ENCODE measurements around the gene RFC1. TPM values are rescaled to one million over a fixed set of nuclear protein-coding genes. Genes with fewer than 3 reads are reported as not detected.
A peak's percentile ranks its signal among the peaks of the same experiment; 100 is the strongest.
"Not testable (repeated sequence)": the region's sequence is repeated elsewhere in the genome, so short reads cannot be mapped to it uniquely, and the experiment has no call there.

RFC1 gene, protein sequence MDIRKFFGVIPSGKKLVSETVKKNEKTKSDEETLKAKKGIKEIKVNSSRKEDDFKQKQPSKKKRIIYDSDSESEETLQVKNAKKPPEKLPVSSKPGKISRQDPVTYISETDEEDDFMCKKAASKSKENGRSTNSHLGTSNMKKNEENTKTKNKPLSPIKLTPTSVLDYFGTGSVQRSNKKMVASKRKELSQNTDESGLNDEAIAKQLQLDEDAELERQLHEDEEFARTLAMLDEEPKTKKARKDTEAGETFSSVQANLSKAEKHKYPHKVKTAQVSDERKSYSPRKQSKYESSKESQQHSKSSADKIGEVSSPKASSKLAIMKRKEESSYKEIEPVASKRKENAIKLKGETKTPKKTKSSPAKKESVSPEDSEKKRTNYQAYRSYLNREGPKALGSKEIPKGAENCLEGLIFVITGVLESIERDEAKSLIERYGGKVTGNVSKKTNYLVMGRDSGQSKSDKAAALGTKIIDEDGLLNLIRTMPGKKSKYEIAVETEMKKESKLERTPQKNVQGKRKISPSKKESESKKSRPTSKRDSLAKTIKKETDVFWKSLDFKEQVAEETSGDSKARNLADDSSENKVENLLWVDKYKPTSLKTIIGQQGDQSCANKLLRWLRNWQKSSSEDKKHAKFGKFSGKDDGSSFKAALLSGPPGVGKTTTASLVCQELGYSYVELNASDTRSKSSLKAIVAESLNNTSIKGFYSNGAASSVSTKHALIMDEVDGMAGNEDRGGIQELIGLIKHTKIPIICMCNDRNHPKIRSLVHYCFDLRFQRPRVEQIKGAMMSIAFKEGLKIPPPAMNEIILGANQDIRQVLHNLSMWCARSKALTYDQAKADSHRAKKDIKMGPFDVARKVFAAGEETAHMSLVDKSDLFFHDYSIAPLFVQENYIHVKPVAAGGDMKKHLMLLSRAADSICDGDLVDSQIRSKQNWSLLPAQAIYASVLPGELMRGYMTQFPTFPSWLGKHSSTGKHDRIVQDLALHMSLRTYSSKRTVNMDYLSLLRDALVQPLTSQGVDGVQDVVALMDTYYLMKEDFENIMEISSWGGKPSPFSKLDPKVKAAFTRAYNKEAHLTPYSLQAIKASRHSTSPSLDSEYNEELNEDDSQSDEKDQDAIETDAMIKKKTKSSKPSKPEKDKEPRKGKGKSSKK
- total RNA-seq = 22.3 TPM
- long read RNA-seq, full-length matches to known transcripts = 8 of 28 reads
- long read RNA-seq, partial matches to known transcripts = 19 of 28 reads
- long read RNA-seq, other reads (novel, unspliced or antisense) = 1 of 28 reads

DNA sequence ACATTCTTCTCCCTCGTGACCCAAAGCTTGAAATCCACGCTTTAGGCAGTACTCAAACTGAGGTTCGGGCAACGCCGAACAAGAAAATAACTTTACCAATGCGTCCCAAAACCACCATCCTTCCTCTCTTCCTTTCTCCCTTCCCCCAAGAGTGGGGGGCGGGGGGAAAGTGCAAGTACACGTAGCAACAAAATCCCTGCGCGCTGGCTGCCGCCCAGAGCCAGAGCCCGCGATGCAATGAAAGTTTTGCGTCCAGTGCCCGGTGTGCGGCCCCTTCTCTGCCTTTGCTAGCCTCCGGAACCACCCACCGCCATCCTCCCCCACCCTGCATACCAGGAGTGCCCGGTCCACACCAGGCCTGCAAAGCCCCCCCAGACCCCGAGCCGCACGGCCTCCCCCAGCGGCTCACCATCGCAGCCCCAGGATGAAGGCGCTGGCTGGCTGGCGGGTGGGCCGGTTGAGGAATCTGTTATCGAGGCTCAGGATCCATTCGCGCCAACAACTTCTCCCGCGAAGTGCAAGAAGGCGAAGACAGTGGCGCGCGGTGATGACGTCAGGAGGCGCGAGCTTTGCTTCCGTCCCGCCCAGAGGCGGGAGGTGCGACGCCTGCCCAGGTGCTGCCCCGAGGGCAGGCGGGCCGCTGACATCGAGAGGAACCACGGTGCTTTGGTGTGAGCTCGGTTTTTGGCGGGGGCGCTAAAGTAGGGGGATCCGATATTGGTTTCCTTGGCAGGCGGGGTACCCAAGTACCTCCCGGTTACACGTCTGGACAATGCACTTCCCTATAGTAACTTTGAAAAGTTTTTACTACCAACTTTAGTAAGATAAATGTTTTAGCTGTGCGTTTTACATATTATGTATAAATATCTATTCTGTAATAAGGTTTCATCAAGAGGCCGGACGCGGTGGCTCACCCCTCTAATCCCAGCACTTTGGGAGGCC lies at the start of gene RFC1:
RFC1 (minus strand) TSS at position 533 of the 942 bp plus-strand sequence; CDS start at position 412, 121 bp downstream.
- DNase-seq (ENCODE audit: low spot score) = peak; percentile 94
- intact Hi-C loops (cut with DNase I) = loop anchor here (5.0 kb wide), 1 partner anchor 91 kb away; the partner anchor contains the start of genes LIAS and RPL9

DNA sequence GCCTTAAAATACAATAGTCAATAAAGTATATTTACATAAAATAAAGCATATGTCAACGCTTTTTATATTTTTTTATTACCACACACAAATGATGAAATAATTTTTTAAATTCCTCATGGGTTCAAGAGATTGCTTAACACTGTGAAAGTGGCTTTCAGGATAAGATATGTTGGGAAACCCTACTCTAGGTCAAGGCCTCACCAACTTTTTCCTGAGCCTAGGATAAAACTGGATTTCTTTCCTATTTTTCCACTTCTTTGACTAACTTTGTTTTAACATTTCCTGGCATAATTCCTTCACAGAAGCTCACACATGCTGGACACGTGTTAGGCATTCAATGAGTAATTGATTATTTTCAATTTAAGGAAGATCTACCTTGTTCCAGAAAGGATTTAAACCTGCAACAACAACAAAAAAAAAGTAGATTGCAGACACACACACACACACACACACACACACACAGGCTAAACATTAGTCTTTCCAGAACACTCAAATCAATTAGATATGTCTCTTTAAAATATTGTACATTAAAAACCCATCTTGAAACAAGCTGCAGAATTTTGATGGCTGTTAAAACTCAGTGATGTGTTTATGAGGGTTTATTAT lies 49.6 kb upstream of the RFC1 start:
- intact Hi-C loops (cut with DNase I) = no loop called here
- DNase-seq (ENCODE audit: low spot score) = no peak

DNA sequence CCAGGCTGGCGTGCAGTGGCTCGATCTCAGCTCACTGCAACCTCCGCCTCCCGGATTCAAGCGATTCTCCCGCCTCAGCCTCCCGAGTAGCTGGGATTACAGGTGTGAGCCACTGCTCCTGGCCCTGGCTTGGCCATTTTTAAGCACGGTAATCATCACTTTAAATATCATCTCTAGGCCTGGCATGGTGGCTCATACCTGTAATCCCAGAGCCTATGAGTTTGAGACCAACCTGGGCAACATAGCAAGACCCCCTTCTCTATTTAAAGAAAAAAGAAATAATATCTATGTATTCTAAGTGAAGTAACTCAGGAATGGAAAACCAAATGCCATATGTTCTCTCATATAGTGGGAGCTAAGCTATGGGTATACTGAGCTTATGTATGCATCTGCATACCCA lies 45.4 kb upstream of the RFC1 start:
- DNase-seq (ENCODE audit: low spot score) = not testable (repeated sequence)

DNA sequence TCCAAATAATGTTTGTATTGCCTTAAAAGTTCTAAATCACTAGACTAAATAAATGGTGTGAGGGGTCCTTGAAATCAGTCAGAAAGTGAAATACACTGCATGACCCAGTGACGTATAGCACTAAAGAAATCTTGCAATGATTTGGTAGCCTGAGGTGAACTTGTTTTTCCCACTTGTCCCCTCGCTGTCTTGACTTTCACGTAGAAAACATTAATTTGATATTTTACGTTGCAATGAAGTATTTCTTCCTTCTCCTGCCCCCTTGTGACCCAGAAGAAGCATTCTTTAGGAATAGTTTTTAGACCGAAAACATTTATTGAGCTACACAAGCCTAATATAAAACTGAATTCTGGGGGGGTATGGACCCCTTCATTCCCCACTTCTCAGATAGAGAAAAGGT lies 44.3 kb upstream of the RFC1 start:
- intact Hi-C loops (cut with DNase I) = no loop called here
- no peak for DNase-seq (ENCODE audit: low spot score)

More for the DNA sequence above, 45.4 kb upstream of the RFC1 start:
- intact Hi-C loops (cut with DNase I) = not testable (repeated sequence)

DNA sequence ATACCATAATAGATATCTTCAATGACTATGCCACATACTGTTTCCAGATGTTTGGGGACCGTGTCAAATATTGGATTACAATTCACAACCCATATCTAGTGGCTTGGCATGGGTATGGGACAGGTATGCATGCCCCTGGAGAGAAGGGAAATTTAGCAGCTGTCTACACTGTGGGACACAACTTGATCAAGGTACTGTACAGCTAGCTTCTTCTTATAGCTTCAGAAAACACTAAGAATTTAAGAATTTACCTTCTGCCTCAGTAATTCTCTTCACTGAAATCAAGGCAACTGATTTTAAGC lies 41.4 kb upstream of the RFC1 start:
- DNase-seq (ENCODE audit: low spot score) = no peak
- intact Hi-C loops (cut with DNase I) = no loop called here

DNA sequence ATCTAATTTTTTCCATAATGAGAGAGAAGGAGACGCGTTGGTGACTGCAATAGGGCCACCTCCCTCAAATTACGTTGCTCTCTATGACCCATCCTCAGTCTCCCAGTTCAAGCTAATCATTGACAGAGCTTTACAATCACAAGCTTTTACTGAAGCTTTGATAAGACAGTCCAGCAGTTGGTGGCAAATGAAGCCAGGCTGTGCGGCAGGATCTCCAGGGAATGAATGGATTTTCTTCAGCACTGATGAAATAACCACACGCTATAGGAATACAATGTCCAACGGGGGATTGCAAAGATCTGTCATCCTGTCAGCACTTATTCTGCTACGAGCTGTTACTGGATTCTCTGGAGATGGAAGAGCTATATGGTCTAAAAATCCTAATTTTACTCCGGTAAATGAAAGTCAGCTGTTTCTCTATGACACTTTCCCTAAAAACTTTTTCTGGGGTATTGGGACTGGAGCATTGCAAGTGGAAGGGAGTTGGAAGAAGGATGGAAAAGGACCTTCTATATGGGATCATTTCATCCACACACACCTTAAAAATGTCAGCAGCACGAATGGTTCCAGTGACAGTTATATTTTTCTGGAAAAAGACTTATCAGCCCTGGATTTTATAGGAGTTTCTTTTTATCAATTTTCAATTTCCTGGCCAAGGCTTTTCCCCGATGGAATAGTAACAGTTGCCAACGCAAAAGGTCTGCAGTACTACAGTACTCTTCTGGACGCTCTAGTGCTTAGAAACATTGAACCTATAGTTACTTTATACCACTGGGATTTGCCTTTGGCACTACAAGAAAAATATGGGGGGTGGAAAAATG lies 40.8 kb upstream of the RFC1 start, which contains the start of gene KLB:
KLB (plus strand) TSS at position 168 of the 821 bp plus-strand sequence; CDS start at position 188, 20 bp downstream.
- intact Hi-C loops (cut with DNase I) = no loop called here
- DNase-seq (ENCODE audit: low spot score) = no peak

DNA sequence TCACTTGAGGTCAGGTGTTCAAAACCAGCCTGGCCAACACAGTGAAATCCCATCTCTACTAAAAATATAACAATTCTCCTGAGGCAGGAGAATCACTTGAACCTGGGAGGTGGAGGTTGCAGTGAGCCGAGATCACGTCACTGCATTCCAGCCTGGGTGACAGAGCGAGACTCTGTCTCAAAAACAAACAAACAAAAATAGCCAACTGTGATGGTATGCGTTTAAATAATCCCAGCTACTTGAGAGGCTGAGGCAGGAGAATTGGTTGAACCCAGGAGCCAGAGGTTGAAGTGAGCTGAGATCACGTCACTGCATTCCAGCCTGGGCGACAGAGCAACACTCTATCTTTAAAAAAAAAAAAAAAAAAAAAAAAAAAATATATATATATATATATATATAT lies 35.5 kb upstream of the RFC1 start:
- DNase-seq (ENCODE audit: low spot score); intact Hi-C loops (cut with DNase I): not testable (repeated sequence)

DNA sequence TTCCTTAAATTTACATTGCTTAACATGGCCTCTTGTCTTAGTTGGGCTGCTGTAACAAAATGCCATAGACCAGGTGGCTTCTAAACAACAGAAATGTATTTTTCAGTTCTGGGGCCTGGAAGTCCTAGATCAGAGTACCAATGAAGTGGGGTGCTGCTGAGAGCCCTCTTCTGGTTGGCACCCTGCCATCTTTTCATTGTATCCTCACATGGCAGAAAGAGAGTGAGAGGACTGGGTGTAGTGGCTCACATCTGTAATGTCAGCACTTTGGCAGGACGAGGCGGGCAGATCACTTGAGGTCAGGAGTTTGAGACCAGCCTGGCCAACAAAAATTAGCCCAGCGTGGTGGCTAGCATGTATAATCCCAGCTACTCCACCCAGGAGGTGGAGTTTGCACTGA lies 28.5 kb upstream of the RFC1 start:
- intact Hi-C loops (cut with DNase I) = no loop called here
- DNase-seq (ENCODE audit: low spot score) = no peak

DNA sequence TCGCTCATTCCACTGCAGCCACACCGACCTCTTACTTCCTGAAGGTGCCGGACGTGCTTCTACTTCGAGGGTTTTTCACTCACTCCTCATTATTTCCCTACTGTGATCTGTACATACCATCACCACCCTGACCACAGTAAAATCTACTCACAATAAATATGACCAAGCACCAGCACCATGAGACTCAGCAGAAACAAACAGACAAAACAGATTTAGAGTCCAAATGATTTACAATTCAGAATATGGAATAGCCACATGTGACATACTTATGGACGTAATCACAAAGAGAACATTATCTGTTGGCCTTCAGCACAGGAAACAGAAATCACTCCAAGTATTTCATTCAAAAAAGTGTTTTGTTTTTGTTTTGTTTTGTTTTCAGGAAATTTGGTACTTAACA lies 24.4 kb upstream of the RFC1 start:
- intact Hi-C loops (cut with DNase I) = no loop called here
- DNase-seq (ENCODE audit: low spot score) = no peak

DNA sequence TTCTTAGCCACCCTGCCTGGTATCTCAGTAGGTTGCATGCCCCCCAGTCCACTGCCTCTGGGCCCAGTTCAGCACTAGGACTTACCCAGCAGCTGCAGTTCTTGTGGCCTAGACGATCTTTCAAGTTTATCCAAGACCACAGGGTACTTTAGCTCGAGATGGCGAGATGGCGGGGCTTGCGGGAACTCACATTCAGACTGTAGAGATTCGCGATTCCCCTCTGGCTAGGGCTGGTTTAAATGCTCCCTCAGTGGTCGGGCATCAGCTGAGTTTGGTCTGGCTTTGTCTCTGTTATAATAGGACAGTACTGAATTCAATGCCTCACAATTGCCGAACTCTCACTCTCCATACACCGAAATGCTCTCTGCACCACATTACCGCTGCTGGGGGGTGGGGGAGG lies 18.4 kb upstream of the RFC1 start:
- no peak for DNase-seq (ENCODE audit: low spot score)
- intact Hi-C loops (cut with DNase I) = no loop called here

DNA sequence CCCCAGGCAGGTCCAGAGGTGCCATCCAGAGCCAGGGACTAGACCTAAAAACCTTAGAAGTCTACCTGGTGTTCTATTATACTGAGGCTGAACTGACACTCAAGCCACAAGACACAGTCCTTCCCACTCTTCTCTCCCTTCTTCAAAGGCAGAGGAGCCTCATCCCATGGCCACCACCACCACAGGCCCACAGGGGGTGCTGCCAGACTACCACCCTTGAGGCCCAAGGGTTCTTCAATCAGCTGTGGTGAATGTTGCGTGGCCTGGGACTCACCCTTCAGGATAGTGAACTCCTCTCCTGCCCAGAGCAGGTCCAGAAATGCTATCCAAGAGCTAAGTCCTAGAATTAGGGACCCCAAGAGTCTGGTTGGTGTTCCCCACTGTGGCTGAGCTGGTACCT lies 17.5 kb upstream of the RFC1 start:
- DNase-seq (ENCODE audit: low spot score) = no peak
- intact Hi-C loops (cut with DNase I) = no loop called here

DNA sequence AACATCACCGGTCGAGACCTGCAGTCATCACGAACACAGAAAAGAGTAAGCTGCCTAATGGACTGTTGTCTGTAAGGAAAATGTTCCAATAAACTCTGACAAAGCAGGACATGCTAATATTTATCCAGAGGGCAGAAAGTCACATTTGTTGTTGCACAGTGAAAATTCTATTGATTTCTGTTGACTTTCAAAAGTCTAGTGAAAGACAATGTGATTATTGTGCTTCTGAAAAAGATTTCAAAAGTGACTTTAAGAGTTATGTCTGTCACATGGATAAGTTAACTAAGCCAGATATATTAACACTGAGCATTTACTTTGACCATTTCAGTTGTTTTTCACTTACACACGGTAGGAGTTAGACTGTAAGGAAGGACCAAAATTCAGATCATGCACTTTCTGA lies 9.3 kb upstream of the RFC1 start:
- no peak for DNase-seq (ENCODE audit: low spot score)
- intact Hi-C loops (cut with DNase I) = no loop called here

DNA sequence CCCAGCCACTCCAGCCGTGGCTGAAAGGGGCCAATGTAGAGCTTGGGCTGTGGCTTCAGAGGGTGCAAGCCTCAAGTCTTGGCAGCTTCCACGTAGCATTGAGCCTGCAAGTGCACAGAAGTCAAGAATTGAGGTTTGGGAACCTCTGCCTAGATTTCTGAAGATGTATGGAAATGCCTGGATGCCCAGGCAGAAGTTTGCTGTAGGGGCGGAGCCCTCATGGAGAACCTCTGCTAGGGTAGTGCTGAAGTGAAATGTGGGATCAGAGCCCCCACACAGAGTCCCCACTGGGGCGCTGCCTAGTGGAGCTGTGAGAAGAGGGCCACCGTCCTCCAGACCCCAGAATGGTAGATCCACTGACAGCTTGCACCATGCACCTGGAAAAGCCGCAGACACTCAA lies 5.0 kb upstream of the RFC1 start:
- intact Hi-C loops (cut with DNase I); DNase-seq (ENCODE audit: low spot score): not testable (repeated sequence)

DNA sequence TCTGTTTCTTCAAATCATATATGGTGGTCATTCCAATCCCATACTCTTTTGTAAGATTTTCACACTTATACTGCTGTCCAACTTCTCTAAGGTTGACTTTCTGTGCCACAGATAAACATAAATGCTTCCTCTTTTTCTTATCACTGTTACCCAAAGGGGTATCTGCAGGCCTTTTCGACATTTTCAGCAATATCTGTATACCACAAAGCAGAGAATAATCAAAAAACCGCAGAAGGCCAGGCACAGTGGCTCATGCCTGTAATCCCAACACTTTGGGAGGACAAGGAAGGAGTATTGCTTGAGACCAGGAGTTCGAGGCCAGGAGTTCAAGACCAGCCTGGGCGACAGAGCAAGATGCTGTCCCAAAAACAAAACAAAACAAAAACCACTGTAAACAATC lies 3.1 kb upstream of the RFC1 start:
- intact Hi-C loops (cut with DNase I) = loop anchor here (5.0 kb wide), 1 partner anchor 88 kb away; the partner anchor contains the start of genes LIAS and RPL9
- no peak for DNase-seq (ENCODE audit: low spot score)

DNA sequence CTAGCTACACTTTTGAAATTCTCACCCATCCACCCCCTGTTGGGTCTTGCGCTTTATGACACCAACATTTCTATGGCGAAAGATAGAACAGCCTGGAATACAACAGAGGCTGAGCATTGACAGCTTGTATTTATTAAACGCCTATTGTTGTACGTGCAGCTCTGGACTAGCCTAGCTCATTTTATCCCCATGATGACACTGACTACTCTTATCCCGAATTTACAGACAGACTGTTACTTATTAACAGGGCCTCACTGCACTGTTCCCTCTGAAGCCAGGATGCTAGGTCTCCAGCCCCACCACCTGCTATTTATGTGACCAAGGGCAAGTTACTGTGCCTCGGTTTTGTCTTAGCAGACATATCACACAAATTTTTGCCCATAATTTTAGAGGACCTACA lies 1.0 kb upstream of the RFC1 start:
- intact Hi-C loops (cut with DNase I) = loop anchor here (5.0 kb wide), 1 partner anchor 90 kb away; the partner anchor contains the start of genes LIAS and RPL9
- DNase-seq (ENCODE audit: low spot score) = no peak

DNA sequence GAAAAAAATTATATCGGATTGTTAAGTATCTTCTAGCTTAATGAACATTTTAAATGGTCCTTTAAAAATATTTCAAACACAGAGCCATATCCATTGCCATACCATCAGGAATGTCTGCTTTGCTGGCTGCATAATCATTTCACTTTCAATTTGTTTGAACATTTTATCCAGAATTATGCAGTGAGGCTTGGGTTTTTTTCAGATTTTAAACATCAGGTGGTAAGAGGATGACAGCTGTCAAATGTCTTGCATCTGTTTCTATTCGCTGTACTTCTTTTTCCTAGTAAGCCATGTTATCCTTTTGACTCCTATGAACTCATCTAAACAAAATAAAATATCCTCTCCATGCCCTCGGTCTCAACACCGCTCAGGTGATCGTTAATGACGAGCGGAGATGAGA lies 802 bp downstream of the RFC1 start:
- intact Hi-C loops (cut with DNase I) = loop anchor here (5.0 kb wide), 1 partner anchor 92 kb away; the partner anchor contains the start of genes LIAS and RPL9
- DNase-seq (ENCODE audit: low spot score) = no peak

DNA sequence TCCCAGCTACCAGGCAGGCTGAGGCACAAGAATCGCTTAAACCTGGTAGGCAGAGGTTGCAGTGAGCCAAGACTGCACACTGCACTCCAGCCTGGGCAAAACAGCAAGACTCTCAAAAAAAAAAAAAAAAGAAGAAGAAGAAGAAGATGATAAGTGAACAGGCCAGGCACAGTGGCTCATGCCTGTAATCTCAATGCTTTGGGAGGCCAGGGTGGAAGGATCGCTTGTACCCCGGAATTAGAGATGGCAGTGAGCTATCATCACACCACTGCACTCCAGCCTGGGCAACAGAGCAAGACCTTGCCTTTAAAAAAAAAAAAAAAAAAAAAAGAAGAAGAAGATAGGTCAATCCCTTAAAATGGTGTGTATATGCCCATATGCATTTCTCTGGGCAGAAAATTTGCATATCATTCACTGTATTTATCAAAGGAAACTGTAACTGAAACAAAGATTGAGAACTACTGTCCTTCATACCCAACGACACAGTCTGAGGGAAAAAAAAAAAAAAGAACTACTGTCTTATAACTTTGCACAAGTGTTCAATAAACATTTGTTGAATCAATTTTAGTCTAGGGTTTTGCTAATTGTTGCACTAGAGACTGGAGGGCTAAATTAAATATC lies 2.3 kb downstream of the RFC1 start:
- intact Hi-C loops (cut with DNase I) = no loop called here
- DNase-seq (ENCODE audit: low spot score) = no peak

All from cardiac septum (tissue), 1 donor.